Natural killer cell (primary cell): ENCODE data around the gene RGP1. TPM values are rescaled to one million over a fixed set of nuclear protein-coding genes. Genes with fewer than 3 reads are reported as not detected.

Experiments used
- ATAC-seq, 3 donors: fragments of 150-1000 bp in 2 of 3; fragments of 200-7000 bp in 1 of 3; cut with Tn5 transposase; 1 replicate in 1 of 3; 2 replicates in 2 of 3; pipeline ENCODE4 v1.10.0; 2021; ENCODE audit warnings: mild to moderate bottlenecking in 2 of 3, moderate library complexity in 2 of 3
- DNase-seq, 2 donors: peaks; one replicate each; pipeline versions ENCODE4 v3.0.0 to v3.0.0-alpha.2; 2013 to 2021; ENCODE audit warnings: mixed read lengths in 1 of 2
- H3K27ac ChIP-seq: one replicate; pipeline ENCODE4 v1.5.1; 2013; ENCODE audit warnings: mild to moderate bottlenecking, low read length
- H3K27me3 ChIP-seq: one replicate; pipeline ENCODE4 v1.6.1; 2013; ENCODE audit warnings: low read length; ENCODE audit not compliant: control insufficient read depth, insufficient read depth
- H3K36me3 ChIP-seq: one replicate; pipeline ENCODE4 v1.6.1; 2013; ENCODE audit warnings: low read length; ENCODE audit not compliant: control insufficient read depth, insufficient read depth
- H3K4me1 ChIP-seq: one replicate; pipeline ENCODE4 v1.6.1; 2013; ENCODE audit warnings: low read length; ENCODE audit not compliant: control insufficient read depth, insufficient read depth
- H3K4me3 ChIP-seq: one replicate; pipeline ENCODE4 v1.5.1; 2013; ENCODE audit warnings: low read length
- H3K9me3 ChIP-seq: one replicate; pipeline ENCODE4 v1.6.1; 2013; ENCODE audit warnings: low read length; ENCODE audit not compliant: control insufficient read depth, insufficient read depth
- H3K27ac Mint-ChIP-seq, 2 donors: one replicate each; pipeline ENCODE4 v1.8.0; 2022; ENCODE audit warnings: mild to moderate bottlenecking in 2 of 2, mixed read lengths in 2 of 2, moderate library complexity in 1 of 2
- H3K27me3 Mint-ChIP-seq, 2 donors: one replicate each; pipeline ENCODE4 v1.8.0; 2022; ENCODE audit warnings: low read depth in 2 of 2, mixed read lengths in 2 of 2
- H3K36me3 Mint-ChIP-seq: one replicate; pipeline ENCODE4 v1.8.0; 2022; ENCODE audit warnings: mixed read lengths
- H3K4me1 Mint-ChIP-seq, 2 donors: one replicate each; pipeline ENCODE4 v1.8.0; 2022; ENCODE audit warnings: mixed read lengths in 2 of 2
- H3K4me3 Mint-ChIP-seq: one replicate; pipeline ENCODE4 v1.8.0; 2022; ENCODE audit warnings: mild to moderate bottlenecking, moderate library complexity, mixed read lengths
- H3K9me3 Mint-ChIP-seq, 2 donors: one replicate each; pipeline ENCODE4 v1.8.0; 2022; ENCODE audit warnings: mixed read lengths in 2 of 2
- WGBS: methylation state at CpG from one replicate; pipeline ENCODE4 v1.1.7; 2013; ENCODE audit warnings: missing lambda C conversion rate; ENCODE audit not compliant: insufficient coverage; 5-methylcytosine and 5-hydroxymethylcytosine counted together
- intact Hi-C: fragments of 100-400 bp; cut with micrococcal nuclease; formaldehyde crosslinking; loops from one replicate; pipeline ENCODE4 v1.14.2; 2022
- total RNA-seq, 4 donors: library from RNA; stranded (reverse); fragments of 120-200 nt in 1 of 4; gene quantifications; one replicate each; pipeline versions ENCODE4 v1.2.3 to v1.2.4, GENCODE V29; 2013 to 2022
- TF ChIP-seq, protein P1 (sequence below): fragments of 200-600 bp; IDR thresholded peaks from one replicate; pipeline ENCODE4 v1.8.0; 2022; ENCODE audit warnings: antibody characterized with exemption

Gene RGP1
- total RNA-seq, 3 donors from 2014 or later (not counting 1 experiment from before 2014, with no cell fraction given), result 22.3 to 26.4 (median 23.3) TPM

GRCh38 chr9:35798658-35799374, 49.7 kb downstream of the RGP1 start:
- intact Hi-C loops, result no loop called here
- WGBS, result 94% methylated on average over 4 of the region's 4 CpGs
- Histone ChIP-seq H3K36me3 (peaks cover 3% of the 10 kb centered on the region), H3K4me3 (no peak overlapping the region), H3K4me1 (no peaks in the 10 kb centered on the region), H3K9me3 (no peaks in the 10 kb centered on the region), H3K27ac (no peak overlapping the region), H3K27me3 (no peaks in the 10 kb centered on the region)
- H3K4me1 Mint-ChIP-seq, result peaks cover 0 to 9% of the 10 kb centered on the region in 2 donors
- H3K27me3 Mint-ChIP-seq, result no peaks in the 10 kb centered on the region
- ATAC-seq, result peak in 1 of 3 donors; percentile 31
- TF ChIP-seq, protein P1, sequence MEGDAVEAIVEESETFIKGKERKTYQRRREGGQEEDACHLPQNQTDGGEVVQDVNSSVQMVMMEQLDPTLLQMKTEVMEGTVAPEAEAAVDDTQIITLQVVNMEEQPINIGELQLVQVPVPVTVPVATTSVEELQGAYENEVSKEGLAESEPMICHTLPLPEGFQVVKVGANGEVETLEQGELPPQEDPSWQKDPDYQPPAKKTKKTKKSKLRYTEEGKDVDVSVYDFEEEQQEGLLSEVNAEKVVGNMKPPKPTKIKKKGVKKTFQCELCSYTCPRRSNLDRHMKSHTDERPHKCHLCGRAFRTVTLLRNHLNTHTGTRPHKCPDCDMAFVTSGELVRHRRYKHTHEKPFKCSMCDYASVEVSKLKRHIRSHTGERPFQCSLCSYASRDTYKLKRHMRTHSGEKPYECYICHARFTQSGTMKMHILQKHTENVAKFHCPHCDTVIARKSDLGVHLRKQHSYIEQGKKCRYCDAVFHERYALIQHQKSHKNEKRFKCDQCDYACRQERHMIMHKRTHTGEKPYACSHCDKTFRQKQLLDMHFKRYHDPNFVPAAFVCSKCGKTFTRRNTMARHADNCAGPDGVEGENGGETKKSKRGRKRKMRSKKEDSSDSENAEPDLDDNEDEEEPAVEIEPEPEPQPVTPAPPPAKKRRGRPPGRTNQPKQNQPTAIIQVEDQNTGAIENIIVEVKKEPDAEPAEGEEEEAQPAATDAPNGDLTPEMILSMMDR, result no peak
- H3K36me3 Mint-ChIP-seq, result no peaks in the 10 kb centered on the region
- no peak overlapping the region for H3K27ac Mint-ChIP-seq
- H3K9me3 Mint-ChIP-seq, result no peaks in the 10 kb centered on the region
- no peak overlapping the region for H3K4me3 Mint-ChIP-seq
- DNase-seq, result no peak

GRCh38 chr9:35800530-35800929, 51.4 kb downstream of the RGP1 start:
- Mint-ChIP-seq H3K27me3 (no peaks in the 10 kb centered on the region), H3K4me1 (peaks cover 0 to 3% of the 10 kb centered on the region in 2 donors), H3K4me3 (no peak overlapping the region), H3K36me3 (no peaks in the 10 kb centered on the region), H3K9me3 (no peaks in the 10 kb centered on the region), H3K27ac (no peak overlapping the region)
- Histone ChIP-seq H3K4me1 (no peaks in the 10 kb centered on the region), H3K27me3 (no peaks in the 10 kb centered on the region), H3K4me3 (no peak overlapping the region), H3K36me3 (peaks cover 4% of the 10 kb centered on the region), H3K27ac (no peak overlapping the region), H3K9me3 (no peaks in the 10 kb centered on the region)
- TF ChIP-seq, protein P1, result no peak
- DNase-seq (no peak), ATAC-seq (no peak)
- 92% methylated on average over 7 of the region's 7 CpGs for WGBS
- intact Hi-C loops, result no loop called here

GRCh38 chr9:35801328-35802128, 52.4 kb downstream of the RGP1 start:
- H3K9me3 Mint-ChIP-seq, result no peaks in the 10 kb centered on the region
- H3K27me3 Mint-ChIP-seq, result no peaks in the 10 kb centered on the region
- H3K4me3 Mint-ChIP-seq, result no peak overlapping the region
- ATAC-seq (no peak), DNase-seq (no peak)
- no peaks in the 10 kb centered on the region for H3K27me3 ChIP-seq
- 94% methylated on average over 13 of the region's 13 CpGs for WGBS
- H3K27ac Mint-ChIP-seq, result no peak overlapping the region
- H3K4me1 ChIP-seq, result no peaks in the 10 kb centered on the region
- no peaks in the 10 kb centered on the region for H3K36me3 Mint-ChIP-seq
- H3K4me3 ChIP-seq, result no peak overlapping the region
- intact Hi-C loops, result no loop called here
- H3K36me3 ChIP-seq, result peaks cover 6% of the 10 kb centered on the region
- TF ChIP-seq, protein P1, result no peak
- no peak overlapping the region for H3K27ac ChIP-seq
- H3K4me1 Mint-ChIP-seq, result peaks cover 0 to 3% of the 10 kb centered on the region in 2 donors
- H3K9me3 ChIP-seq, result no peaks in the 10 kb centered on the region
